ENCODE data around the gene JPH2. TPM values are rescaled to one million over a fixed set of nuclear protein-coding genes. Genes with fewer than 3 reads are reported as not detected.
"Not testable (repeated sequence)": the region's sequence is repeated elsewhere in the genome, so short reads cannot be mapped to it uniquely, and the experiment has no call there.

Gene JPH2
- total RNA-seq, 2 donors from 2014 or later = 0.29 to 0.46 TPM

DNA sequence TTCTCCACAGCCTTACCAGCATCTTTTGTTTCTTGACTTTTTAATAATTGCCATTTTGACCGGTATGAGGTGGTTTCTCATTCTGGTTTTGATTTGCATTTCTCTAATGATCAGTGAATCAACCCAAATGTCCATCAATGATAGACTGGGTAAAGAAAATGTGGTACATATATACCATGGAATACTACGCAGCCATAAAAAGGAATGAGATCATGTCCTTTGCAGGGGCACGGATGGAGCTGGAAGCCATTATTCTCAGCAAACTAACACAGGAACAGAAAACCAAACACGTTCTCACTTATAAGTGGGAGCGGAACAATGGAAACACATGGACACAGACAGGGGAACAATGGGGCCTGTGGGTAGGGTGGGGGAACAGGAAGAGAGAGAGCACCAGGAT is 4.7 kb upstream of the JPH2 start:
- ATAC-seq (replicated peaks in 1 of 2); DNase-seq; H3K36me3 Mint-ChIP-seq (ENCODE audit: insufficient read depth in 2 of 2); H3K4me3 Mint-ChIP-seq; H3K9me3 Mint-ChIP-seq; H3K27ac Mint-ChIP-seq: not testable (repeated sequence)
- Mint-ChIP-seq H3K27me3 (ENCODE audit: low read depth) (peaks cover 31% of the 10 kb centered on the region), H3K4me1 (ENCODE audit: low read depth) (peaks cover 10% of the 10 kb centered on the region)

DNA sequence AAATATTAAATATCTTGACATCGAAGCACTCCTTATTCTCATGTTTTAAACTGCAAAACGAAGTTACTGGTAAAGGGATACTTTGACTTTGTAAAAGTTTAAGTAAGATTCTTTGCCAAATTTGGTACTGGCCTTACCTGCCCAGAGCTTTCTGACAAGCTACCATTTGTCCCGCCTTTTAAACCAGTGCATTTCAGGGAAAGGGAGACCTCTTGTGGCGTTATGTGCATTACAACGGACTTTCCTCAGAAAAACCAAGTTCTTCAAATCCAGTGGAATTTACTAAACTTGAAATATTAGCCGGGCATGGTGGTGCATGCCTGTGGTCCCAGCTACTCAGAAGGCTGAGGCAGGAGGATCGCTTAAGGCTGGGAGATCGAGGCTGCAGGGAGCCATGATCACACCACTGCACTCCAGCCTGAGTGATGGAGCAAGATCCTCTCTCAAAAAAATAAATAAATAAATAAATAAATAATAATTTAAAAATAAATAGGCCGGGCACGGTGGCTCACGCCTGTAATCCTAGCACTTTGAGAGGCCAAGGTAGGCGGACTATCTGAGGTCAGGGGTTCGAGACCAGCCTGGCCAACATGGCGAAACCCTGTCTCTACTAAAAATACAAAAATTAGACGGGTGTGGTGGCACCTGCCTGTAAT is 3.3 kb upstream of the JPH2 start:
- DNase-seq = peak; percentile 43 to 49
- not testable (repeated sequence) for H3K36me3 Mint-ChIP-seq (ENCODE audit: insufficient read depth in 2 of 2); H3K27ac Mint-ChIP-seq; H3K4me3 Mint-ChIP-seq; H3K9me3 Mint-ChIP-seq
- H3K4me1 Mint-ChIP-seq (ENCODE audit: low read depth) = peaks cover 10% of the 10 kb centered on the region
- peak; percentile 57 to 65 for ATAC-seq (replicated peaks in 1 of 2)
- peaks cover 43% of the 10 kb centered on the region for H3K27me3 Mint-ChIP-seq (ENCODE audit: low read depth)

DNA sequence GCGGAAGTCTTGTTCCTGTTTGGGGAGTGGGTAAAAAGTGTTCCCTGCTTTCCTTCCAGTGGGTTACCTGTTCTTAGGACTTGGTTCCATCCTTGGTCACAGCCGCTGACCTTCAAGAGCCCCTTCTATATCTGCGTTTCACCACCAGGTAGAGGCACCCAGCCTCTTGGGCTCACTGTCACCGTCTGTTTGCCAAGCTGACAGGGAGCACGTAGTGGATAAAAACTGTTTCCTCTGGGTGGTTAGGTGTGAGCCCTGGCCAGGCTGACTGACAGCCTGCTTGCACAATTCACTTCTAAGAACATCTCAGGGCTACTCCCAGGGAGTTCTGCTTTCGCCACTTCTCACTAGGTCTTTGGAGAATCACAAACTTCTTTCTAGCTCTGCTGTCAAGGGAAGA is 1.8 kb upstream of the JPH2 start:
- peaks cover 55% of the 10 kb centered on the region for H3K27me3 Mint-ChIP-seq (ENCODE audit: low read depth)
- H3K27ac Mint-ChIP-seq = no peak overlapping the region
- no peak for DNase-seq
- peaks cover 10% of the 10 kb centered on the region for H3K4me1 Mint-ChIP-seq (ENCODE audit: low read depth)
- no peaks in the 10 kb centered on the region for H3K36me3 Mint-ChIP-seq (ENCODE audit: insufficient read depth in 2 of 2)
- no peak overlapping the region for H3K4me3 Mint-ChIP-seq
- no peaks in the 10 kb centered on the region for H3K9me3 Mint-ChIP-seq
- no peak for ATAC-seq (replicated peaks in 1 of 2)

DNA sequence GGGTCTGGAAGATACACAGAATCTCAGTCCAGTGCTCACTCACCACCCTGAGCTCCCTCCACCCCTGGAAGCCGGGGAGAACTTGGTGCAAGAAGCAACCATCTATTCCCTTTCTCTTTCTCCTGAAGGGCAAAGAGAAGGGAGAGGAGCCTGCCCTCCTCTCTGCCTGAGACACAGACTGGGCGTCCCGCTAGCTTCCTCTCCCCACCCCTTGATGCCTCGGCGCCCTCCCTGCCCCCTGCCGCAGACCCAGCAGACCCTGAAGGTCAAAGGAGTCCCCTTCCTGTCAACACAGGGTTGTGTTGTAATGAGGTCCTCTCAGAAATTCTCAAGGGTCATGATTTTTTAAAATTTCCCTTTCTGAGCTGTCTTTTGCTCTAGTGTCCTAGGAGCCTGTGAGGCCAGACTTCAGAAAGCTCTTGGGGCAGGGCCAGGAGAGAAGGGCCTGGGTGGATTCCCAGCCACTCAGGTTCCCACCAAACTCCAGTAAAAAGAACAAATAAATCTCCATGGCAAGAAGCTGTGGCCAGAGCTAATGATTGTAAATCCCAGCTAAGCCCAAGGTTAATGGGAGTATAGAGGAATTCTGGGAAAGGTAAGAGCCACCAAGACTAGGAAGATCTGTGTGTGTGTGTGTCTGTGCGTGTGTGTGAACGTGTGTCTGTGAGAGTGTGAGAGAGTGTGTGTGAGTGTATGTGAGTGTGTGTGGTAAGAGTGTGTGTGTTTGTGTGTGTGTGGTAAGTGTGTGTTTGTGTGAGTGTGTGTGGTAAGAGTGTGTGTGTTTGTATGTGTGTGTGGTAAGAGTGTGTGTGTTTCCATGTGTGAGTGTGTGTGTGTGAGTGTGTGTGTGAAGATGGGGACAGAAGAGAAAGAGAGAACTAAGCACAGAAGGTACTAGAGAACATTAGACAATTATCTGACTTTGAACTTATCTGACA is 1.1 kb upstream of the JPH2 start:
- Mint-ChIP-seq H3K27ac (no peak overlapping the region), H3K4me3 (peak overlapping the region in 1 of 2 donors; percentile 33), H3K9me3 (no peaks in the 10 kb centered on the region), H3K4me1 (ENCODE audit: low read depth) (peaks cover 10% of the 10 kb centered on the region), H3K27me3 (ENCODE audit: low read depth) (peaks cover 62% of the 10 kb centered on the region), H3K36me3 (ENCODE audit: insufficient read depth in 2 of 2) (no peaks in the 10 kb centered on the region)
- DNase-seq = no peak
- peak in 1 of 2 donors; percentile 36 for ATAC-seq (replicated peaks in 1 of 2)

DNA sequence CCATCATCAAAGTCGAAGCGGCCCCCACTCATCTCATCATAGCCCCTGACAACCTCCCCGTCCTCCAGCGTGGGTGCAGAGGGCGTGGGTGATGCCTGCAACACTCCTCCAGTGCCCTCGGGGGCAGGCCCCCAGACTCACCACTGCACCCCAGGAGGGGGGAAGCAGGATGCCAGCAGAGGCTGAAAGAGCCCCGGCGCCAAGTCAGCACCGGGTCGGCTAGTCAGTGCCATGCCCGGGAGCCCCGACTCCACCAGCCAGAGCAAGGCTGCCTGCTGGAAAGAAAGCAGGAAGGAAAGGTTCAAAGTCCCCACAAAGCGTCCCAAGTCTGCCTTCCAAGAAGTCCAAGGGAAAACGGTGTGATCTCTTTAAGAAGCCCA is 324 bp downstream of the JPH2 start:
- H3K36me3 Mint-ChIP-seq (ENCODE audit: insufficient read depth in 2 of 2) = no peaks in the 10 kb centered on the region
- H3K4me3 Mint-ChIP-seq = peak overlapping the region; percentile 24 to 50
- no peak for DNase-seq
- H3K27ac Mint-ChIP-seq = no peak overlapping the region
- ATAC-seq (replicated peaks in 1 of 2) = no peak
- H3K4me1 Mint-ChIP-seq (ENCODE audit: low read depth) = peaks cover 10% of the 10 kb centered on the region
- H3K27me3 Mint-ChIP-seq (ENCODE audit: low read depth) = peaks cover 75% of the 10 kb centered on the region
- no peaks in the 10 kb centered on the region for H3K9me3 Mint-ChIP-seq

DNA sequence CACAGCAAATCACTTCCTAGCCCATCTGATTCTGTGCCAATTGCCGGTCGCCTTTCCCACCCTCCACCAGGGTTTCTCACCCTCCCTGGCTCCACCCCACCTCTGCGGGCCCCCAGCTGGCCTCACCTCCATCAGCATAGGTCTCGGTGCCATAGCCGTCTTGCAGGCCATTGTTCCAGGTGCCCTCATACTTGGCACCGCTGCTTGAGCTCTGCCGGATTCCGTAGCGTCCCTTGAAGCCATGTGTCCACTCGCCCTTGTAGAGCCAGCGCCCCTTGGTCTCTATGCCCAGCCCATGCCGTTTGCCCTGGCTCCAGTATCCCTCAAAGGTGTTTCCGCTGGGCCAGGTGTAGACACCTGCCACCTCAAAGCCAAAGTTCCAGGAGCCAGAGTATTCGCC is 787 bp downstream of the JPH2 start:
- H3K9me3 Mint-ChIP-seq = no peaks in the 10 kb centered on the region
- no peak overlapping the region for H3K27ac Mint-ChIP-seq
- peaks cover 10% of the 10 kb centered on the region for H3K4me1 Mint-ChIP-seq (ENCODE audit: low read depth)
- no peak for ATAC-seq (replicated peaks in 1 of 2)
- H3K4me3 Mint-ChIP-seq = no peak overlapping the region
- H3K27me3 Mint-ChIP-seq (ENCODE audit: low read depth) = peaks cover 80% of the 10 kb centered on the region
- no peaks in the 10 kb centered on the region for H3K36me3 Mint-ChIP-seq (ENCODE audit: insufficient read depth in 2 of 2)
- no peak for DNase-seq

DNA sequence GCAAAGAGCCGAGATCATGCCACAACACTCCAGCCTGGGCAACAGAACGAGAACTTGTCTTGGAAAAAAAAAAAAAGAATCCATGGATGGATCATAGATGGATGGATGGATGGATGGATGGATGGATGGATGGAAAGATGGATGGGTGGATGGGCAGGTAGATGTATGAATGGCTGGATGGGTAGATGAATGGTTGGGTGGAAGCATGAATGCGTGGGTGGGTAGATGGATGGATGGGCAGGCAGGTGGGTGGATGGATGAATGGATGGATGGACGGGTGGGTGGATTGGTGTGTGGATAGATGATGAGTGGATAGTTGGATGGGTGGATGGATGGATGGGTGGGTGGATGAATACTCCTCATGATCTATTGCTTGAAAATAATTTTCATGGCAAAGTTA is 1.4 kb downstream of the JPH2 start:
- ATAC-seq (replicated peaks in 1 of 2) = no peak
- Mint-ChIP-seq H3K4me3 (no peak overlapping the region), H3K27me3 (ENCODE audit: low read depth) (peaks cover 82% of the 10 kb centered on the region), H3K9me3 (no peaks in the 10 kb centered on the region), H3K27ac (no peak overlapping the region), H3K36me3 (ENCODE audit: insufficient read depth in 2 of 2) (no peaks in the 10 kb centered on the region), H3K4me1 (ENCODE audit: low read depth) (peaks cover 10% of the 10 kb centered on the region)
- DNase-seq = no peak

DNA sequence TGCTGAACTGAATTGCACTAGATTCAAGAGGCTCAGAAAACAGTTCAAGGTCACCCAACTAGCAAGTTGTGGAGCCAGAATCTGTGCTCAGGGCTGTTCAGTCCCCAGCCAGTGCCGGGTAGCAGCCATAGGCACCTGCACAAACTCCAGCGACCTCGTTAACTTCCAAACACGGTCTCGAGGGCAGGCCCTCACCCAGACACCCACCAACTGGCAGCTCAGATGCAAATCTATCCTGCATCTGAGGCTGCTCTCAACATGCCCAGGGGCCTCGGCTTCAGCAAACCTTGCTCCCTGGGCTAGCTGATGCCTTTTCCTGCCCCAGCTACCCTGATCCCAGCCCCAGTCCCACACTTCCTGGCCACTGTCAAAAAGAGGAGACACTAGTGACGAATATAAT is 3.7 kb downstream of the JPH2 start:
- Mint-ChIP-seq H3K4me3 (no peak overlapping the region), H3K9me3 (no peaks in the 10 kb centered on the region), H3K36me3 (ENCODE audit: insufficient read depth in 2 of 2) (no peaks in the 10 kb centered on the region), H3K27me3 (ENCODE audit: low read depth) (peaks cover 73% of the 10 kb centered on the region), H3K27ac (no peak overlapping the region), H3K4me1 (ENCODE audit: low read depth) (peaks cover 10% of the 10 kb centered on the region)
- ATAC-seq (replicated peaks in 1 of 2) (no peak), DNase-seq (no peak)

DNA sequence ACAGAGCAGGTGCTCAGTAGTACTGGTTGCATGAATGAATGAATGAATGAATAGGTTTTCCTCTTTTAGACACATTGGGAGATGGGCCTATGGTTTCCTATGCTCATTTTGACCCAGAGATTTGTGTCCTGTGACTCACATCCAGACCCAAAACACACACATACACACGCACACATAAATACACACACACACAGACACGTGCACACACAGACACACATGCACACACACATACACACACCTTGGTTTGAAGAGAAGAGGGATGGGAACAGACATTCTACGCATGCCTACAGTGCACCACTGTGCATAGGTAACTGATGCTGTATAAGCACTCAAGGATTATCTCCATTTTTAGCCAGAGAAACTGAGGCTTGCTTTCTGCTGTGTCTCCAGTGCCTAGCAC is 4.1 kb downstream of the JPH2 start:
- no peak overlapping the region for H3K27ac Mint-ChIP-seq
- H3K36me3 Mint-ChIP-seq (ENCODE audit: insufficient read depth in 2 of 2) = no peaks in the 10 kb centered on the region
- ATAC-seq (replicated peaks in 1 of 2) = no peak
- DNase-seq = no peak
- H3K9me3 Mint-ChIP-seq = no peaks in the 10 kb centered on the region
- peaks cover 69% of the 10 kb centered on the region for H3K27me3 Mint-ChIP-seq (ENCODE audit: low read depth)
- peaks cover 7% of the 10 kb centered on the region for H3K4me1 Mint-ChIP-seq (ENCODE audit: low read depth)
- H3K4me3 Mint-ChIP-seq = no peak overlapping the region

DNA sequence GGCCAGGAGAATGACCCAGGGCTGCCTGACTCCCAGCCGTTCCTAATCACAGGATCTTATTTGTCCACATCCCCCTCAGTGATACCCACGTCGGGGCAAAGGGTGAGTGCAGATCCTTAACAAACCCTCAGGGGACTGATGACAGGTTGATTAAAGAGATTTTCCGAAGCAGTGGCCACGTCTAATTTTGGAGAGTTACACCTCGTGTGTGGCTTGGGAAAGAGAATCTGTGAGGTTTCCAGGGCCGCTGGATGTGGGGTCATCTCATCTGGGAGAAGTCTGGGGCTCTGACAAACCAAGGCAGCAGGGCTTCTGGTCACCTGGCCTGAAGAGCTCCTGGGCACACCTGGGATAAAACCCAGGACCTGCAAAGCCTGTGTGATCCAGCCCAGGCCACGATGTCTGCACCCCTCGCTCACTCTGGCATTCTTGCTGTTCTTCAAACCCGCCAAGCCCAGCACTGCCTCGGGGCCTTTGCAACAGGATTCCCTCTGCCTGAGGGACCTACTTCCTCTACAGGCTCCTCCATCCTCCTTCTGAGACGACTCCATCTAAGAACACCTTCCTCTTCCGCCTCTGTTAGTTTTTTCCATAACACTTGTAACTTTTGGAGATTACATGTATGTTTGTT is 4.7 kb downstream of the JPH2 start:
- DNase-seq (no peak), ATAC-seq (replicated peaks in 1 of 2) (no peak)
- peaks cover under 1% of the 10 kb centered on the region for H3K4me1 Mint-ChIP-seq (ENCODE audit: low read depth)
- no peak overlapping the region for H3K4me3 Mint-ChIP-seq
- no peak overlapping the region for H3K27ac Mint-ChIP-seq
- H3K27me3 Mint-ChIP-seq (ENCODE audit: low read depth) = peaks cover 63% of the 10 kb centered on the region
- H3K9me3 Mint-ChIP-seq = no peaks in the 10 kb centered on the region
- H3K36me3 Mint-ChIP-seq (ENCODE audit: insufficient read depth in 2 of 2) = no peaks in the 10 kb centered on the region

DNA sequence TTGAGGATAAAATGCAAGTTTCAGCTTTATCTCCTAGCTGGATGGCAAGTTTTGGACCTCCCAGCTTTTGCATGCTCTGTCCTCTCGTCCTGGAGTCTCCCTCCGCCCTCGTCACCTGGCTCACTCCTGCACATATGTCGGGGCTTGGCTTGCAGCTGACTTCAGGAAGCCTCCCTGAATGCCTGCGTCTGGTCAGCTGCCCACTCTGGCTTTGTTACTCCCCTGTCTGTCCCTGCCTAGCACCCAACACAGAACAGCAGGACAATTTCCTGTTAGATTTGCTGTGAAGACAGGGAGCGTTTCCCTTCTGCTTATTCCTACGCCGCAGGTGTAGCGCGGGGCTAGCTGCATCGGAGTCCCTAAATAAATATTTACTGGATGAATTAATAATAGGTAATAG is 5.4 kb downstream of the JPH2 start:
- Mint-ChIP-seq H3K9me3 (no peaks in the 10 kb centered on the region), H3K4me3 (no peak overlapping the region), H3K4me1 (ENCODE audit: low read depth) (no peaks in the 10 kb centered on the region), H3K36me3 (ENCODE audit: insufficient read depth in 2 of 2) (no peaks in the 10 kb centered on the region), H3K27ac (no peak overlapping the region), H3K27me3 (ENCODE audit: low read depth) (peaks cover 56% of the 10 kb centered on the region)
- no peak for DNase-seq
- no peak for ATAC-seq (replicated peaks in 1 of 2)

DNA sequence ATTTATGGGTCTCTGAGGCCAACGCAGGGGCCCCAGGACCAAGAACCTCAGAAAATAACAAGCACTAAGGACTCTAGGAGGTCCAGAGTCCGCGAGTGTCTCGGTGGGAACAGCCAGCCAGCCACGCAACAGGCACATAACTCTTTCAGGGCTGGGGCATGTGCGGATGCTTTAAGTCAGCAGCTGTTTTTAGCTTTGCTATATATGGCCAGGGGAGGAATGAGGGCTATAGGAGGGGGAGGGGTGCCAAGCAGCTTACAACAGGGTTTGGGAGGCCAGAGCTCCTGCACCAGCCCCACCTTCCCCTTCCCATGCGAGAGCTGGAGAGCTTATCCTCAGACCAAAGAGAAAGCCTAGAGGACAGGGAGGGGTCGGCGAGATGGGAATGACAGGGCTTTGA is 6.2 kb downstream of the JPH2 start:
- ATAC-seq (replicated peaks in 1 of 2) = no peak

DNA sequence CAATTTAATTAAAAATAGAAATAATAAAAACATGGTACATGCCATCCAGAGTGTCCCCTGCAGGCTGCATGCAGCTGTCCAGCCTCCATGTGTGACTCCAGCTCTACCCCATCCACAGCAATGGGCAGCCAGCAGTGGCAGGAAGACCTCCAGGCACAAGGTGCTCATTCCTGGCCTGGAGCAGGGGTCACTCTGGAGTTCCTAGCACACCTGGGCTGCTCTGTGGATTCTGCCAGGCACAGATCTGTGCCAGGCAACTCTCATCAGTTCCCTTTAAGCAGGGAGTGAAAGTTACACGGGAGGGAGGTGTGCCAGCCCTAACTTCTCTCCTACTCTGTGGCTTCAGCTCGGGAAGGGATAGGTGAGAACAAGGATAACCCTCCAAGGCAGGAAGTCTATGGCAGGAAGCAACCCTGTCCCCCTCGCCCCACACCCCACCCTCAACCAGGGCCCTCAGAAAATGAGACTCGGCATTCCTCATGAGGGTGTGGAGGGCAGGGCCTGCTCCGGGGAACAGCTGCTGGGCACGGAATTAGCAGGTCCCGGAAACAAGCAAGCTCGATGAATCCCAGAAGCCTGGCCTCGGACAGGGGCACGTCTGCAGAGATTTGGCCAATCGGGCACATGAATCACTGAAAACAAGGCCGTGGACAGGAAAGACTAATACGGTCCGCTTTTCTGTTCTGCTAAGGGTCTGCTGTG is 10.0 kb downstream of the JPH2 start:
- ATAC-seq (replicated peaks in 1 of 2) (no peak), DNase-seq (no peak)
- no peaks in the 10 kb centered on the region for H3K9me3 Mint-ChIP-seq
- H3K4me3 Mint-ChIP-seq = no peak overlapping the region
- peaks cover 24% of the 10 kb centered on the region for H3K27me3 Mint-ChIP-seq (ENCODE audit: low read depth)
- no peak overlapping the region for H3K27ac Mint-ChIP-seq
- no peaks in the 10 kb centered on the region for H3K4me1 Mint-ChIP-seq (ENCODE audit: low read depth)
- no peaks in the 10 kb centered on the region for H3K36me3 Mint-ChIP-seq (ENCODE audit: insufficient read depth in 2 of 2)

More for the DNA sequence above, 6.2 kb downstream of the JPH2 start:
- no peaks in the 10 kb centered on the region for H3K9me3 Mint-ChIP-seq
- no peak overlapping the region for H3K27ac Mint-ChIP-seq
- no peaks in the 10 kb centered on the region for H3K4me1 Mint-ChIP-seq (ENCODE audit: low read depth)
- no peak overlapping the region for H3K4me3 Mint-ChIP-seq
- DNase-seq = no peak
- peaks cover 54% of the 10 kb centered on the region for H3K27me3 Mint-ChIP-seq (ENCODE audit: low read depth)
- H3K36me3 Mint-ChIP-seq (ENCODE audit: insufficient read depth in 2 of 2) = no peaks in the 10 kb centered on the region

Data from activated T-cell treated with anti-CD3 and anti-CD28 coated beads, Interleukin-2, amount 50 U/mL, for 72 hours (primary cell).